ENCODE results near the gene ADCY5. TPM values are rescaled to one million over a fixed set of nuclear protein-coding genes. Genes with fewer than 3 reads are reported as not detected.

ADCY5 gene
- total RNA-seq, 1 experiment from 2014 or later, result 1.4 TPM

DNA sequence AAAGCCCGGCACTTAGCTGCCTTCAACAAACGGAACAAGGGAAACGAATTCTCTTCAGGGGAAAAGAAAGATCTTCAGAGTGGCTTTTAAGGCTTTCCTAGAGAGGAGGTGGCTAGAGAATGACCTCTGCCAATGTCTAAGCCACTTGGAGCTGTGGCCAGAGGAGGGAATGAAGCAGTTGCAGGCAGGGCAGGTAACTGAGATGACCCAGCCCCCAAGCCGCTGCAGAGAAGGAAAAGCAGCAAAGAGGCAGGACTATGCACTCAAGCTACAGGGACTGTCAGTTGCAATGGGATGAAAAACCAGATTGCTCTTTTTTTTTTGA lies 133.7 kb downstream of the ADCY5 start:
- Histone ChIP-seq H3K4me1 (ENCODE audit: control insufficient read depth, insufficient read depth, low read length) (no peaks in the 10 kb centered on the region), H3K27me3 (ENCODE audit: control insufficient read depth, insufficient read depth, low read length) (peaks cover 24% of the 10 kb centered on the region), H3K9me3 (ENCODE audit: control insufficient read depth, insufficient read depth, low read depth, low read length) (no peaks in the 10 kb centered on the region), H3K27ac (ENCODE audit: low read length) (no peak overlapping the region), H3K36me3 (ENCODE audit: control insufficient read depth, insufficient read depth, low read length) (no peaks in the 10 kb centered on the region), H3K4me3 (ENCODE audit: low read depth in 2 of 2, low read length in 2 of 2) (no peak overlapping the region)
- ChIA-PET CTCF (no interaction called here), POLR2A (no interaction called here)
- in situ Hi-C loops (cut with HindIII; ENCODE audit: low pct_unique_long_range_greater_than_20kb, low sequenced_read_pairs) (no loop called here), intact Hi-C loops (cut with micrococcal nuclease; ENCODE audit: unreplicated experiment) (no loop called here)
- ATAC-seq, result no peak
- no TSS peak for BruUV-seq (replicated peaks)
- TF ChIP-seq SIN3A (IDR thresholded peaks at IDR 0.05; ENCODE audit: borderline replicate concordance, insufficient read depth, low read depth, low read length), result no peak
- TF ChIP-seq, protein P1, sequence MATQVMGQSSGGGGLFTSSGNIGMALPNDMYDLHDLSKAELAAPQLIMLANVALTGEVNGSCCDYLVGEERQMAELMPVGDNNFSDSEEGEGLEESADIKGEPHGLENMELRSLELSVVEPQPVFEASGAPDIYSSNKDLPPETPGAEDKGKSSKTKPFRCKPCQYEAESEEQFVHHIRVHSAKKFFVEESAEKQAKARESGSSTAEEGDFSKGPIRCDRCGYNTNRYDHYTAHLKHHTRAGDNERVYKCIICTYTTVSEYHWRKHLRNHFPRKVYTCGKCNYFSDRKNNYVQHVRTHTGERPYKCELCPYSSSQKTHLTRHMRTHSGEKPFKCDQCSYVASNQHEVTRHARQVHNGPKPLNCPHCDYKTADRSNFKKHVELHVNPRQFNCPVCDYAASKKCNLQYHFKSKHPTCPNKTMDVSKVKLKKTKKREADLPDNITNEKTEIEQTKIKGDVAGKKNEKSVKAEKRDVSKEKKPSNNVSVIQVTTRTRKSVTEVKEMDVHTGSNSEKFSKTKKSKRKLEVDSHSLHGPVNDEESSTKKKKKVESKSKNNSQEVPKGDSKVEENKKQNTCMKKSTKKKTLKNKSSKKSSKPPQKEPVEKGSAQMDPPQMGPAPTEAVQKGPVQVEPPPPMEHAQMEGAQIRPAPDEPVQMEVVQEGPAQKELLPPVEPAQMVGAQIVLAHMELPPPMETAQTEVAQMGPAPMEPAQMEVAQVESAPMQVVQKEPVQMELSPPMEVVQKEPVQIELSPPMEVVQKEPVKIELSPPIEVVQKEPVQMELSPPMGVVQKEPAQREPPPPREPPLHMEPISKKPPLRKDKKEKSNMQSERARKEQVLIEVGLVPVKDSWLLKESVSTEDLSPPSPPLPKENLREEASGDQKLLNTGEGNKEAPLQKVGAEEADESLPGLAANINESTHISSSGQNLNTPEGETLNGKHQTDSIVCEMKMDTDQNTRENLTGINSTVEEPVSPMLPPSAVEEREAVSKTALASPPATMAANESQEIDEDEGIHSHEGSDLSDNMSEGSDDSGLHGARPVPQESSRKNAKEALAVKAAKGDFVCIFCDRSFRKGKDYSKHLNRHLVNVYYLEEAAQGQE (IDR thresholded peaks at IDR 0.05; ENCODE audit: insufficient read depth in 1 of 2, low read depth in 2 of 2, low read length in 1 of 2), result no peak
- TF ChIP-seq, protein P2, sequence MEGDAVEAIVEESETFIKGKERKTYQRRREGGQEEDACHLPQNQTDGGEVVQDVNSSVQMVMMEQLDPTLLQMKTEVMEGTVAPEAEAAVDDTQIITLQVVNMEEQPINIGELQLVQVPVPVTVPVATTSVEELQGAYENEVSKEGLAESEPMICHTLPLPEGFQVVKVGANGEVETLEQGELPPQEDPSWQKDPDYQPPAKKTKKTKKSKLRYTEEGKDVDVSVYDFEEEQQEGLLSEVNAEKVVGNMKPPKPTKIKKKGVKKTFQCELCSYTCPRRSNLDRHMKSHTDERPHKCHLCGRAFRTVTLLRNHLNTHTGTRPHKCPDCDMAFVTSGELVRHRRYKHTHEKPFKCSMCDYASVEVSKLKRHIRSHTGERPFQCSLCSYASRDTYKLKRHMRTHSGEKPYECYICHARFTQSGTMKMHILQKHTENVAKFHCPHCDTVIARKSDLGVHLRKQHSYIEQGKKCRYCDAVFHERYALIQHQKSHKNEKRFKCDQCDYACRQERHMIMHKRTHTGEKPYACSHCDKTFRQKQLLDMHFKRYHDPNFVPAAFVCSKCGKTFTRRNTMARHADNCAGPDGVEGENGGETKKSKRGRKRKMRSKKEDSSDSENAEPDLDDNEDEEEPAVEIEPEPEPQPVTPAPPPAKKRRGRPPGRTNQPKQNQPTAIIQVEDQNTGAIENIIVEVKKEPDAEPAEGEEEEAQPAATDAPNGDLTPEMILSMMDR (IDR thresholded peaks at IDR 0.05), result no peak
- TF ChIP-seq POLR2AphosphoS5 (IDR thresholded peaks at IDR 0.05; ENCODE audit: low read depth, low read length), result no peak
- TF ChIP-seq TCF7L2 (IDR thresholded peaks at IDR 0.05; ENCODE audit: low read depth, low read length), result no peak
- DNase-seq (ENCODE audit: low read depth, low spot score), result no peak

DNA sequence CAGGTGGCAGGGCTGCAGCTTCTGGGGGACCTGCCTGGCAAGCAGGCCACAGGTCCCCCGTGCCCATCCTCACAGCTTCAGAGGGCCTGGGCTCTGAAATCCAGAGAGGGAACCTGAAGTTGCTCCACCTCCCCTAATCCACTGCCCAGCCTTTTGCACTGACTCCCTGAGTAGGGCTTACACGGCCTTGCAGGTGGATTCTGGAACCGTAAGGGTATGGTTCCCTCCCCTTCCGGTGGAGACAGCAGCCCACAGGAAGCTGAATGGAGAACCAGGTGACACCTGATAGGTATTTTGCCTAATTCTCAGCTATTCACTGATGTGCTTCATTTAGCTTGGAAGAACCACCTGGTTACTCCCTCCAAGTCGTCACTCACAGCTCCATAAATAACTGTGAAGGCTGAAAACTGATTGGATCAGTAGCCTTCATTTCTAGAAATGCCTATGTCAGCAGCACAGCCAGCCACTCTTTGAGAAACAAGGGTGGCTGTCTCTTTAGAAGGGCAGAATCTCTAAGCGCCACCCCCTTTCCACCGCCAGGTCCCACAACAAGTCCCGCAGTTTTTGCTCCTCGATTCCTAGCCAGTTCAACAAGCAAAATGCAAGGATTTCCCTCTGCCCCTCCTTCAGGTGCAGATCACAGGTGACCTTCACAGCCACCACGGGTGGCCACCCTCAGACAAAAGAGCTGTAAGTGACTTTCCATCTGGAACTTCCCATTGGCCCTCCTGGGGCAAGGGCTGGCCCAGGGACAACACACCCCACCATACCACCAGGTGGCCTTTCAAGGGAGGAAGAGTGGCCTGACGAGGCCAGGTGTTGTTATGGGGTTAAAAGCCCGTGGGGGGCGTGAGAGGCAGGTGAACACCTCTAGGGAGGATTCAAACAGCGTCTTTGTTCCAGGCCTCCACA lies 134.3 kb downstream of the ADCY5 start:
- H3K9me3 ChIP-seq (ENCODE audit: control insufficient read depth, insufficient read depth, low read depth, low read length), result no peaks in the 10 kb centered on the region
- no peak for ATAC-seq
- TF ChIP-seq, protein P1 (IDR thresholded peaks at IDR 0.05; ENCODE audit: insufficient read depth in 1 of 2, low read depth in 2 of 2, low read length in 1 of 2), result no peak
- TF ChIP-seq TCF7L2 (IDR thresholded peaks at IDR 0.05; ENCODE audit: low read depth, low read length) (no peak), SIN3A (IDR thresholded peaks at IDR 0.05; ENCODE audit: borderline replicate concordance, insufficient read depth, low read depth, low read length) (no peak), POLR2AphosphoS5 (IDR thresholded peaks at IDR 0.05; ENCODE audit: low read depth, low read length) (no peak)
- TF ChIP-seq, protein P2 (IDR thresholded peaks at IDR 0.05), result no peak
- in situ Hi-C loops (cut with HindIII; ENCODE audit: low pct_unique_long_range_greater_than_20kb, low sequenced_read_pairs) (no loop called here), intact Hi-C loops (cut with micrococcal nuclease; ENCODE audit: unreplicated experiment) (no loop called here)
- DNase-seq (ENCODE audit: low read depth, low spot score), result no peak
- no peaks in the 10 kb centered on the region for H3K4me1 ChIP-seq (ENCODE audit: control insufficient read depth, insufficient read depth, low read length)
- no peak overlapping the region for H3K27ac ChIP-seq (ENCODE audit: low read length)
- POLR2A ChIA-PET, result no interaction called here
- H3K4me3 ChIP-seq (ENCODE audit: low read depth in 2 of 2, low read length in 2 of 2), result no peak overlapping the region
- H3K36me3 ChIP-seq (ENCODE audit: control insufficient read depth, insufficient read depth, low read length), result no peaks in the 10 kb centered on the region
- CTCF ChIA-PET, result no interaction called here
- peaks cover 24% of the 10 kb centered on the region for H3K27me3 ChIP-seq (ENCODE audit: control insufficient read depth, insufficient read depth, low read length)
- no TSS peak for BruUV-seq (replicated peaks)

All from Panc1 (cell line).